Measurements from ENCODE around the gene DAPL1. TPM values are rescaled to one million over a fixed set of nuclear protein-coding genes. Genes with fewer than 3 reads are reported as not detected.

The DAPL1 gene
- total RNA-seq, 1 donor from 2014 or later: 0.57 TPM

- peaks cover 82% of the 10 kb centered on the region for H3K4me1 Mint-ChIP-seq (ENCODE audit: low read depth)
Observed at GRCh38 chr2:158817588-158817987, 22.5 kb downstream of the DAPL1 start.

GRCh38 chr2:158818511-158818910 lies 23.4 kb downstream of the DAPL1 start:
- DNase-seq (ENCODE audit: low spot score): no peak
- Mint-ChIP-seq H3K9me3 (ENCODE audit: low read depth) (no peaks in the 10 kb centered on the region), H3K27ac (ENCODE audit: unreplicated experiment) (peak overlapping the region; percentile 73), H3K4me3 (ENCODE audit: unreplicated experiment) (no peak overlapping the region), H3K4me1 (ENCODE audit: low read depth) (peaks cover 87% of the 10 kb centered on the region), H3K27me3 (ENCODE audit: low read depth) (no peaks in the 10 kb centered on the region), H3K36me3 (ENCODE audit: low read depth) (no peaks in the 10 kb centered on the region)
- no peak for TF ChIP-seq CTCF (IDR thresholded peaks at IDR 0.05)

More at GRCh38 chr2:158817588-158817987, 22.5 kb downstream of the DAPL1 start:
- Mint-ChIP-seq H3K9me3 (ENCODE audit: low read depth) (no peaks in the 10 kb centered on the region), H3K27me3 (ENCODE audit: low read depth) (no peaks in the 10 kb centered on the region), H3K27ac (ENCODE audit: unreplicated experiment) (peak overlapping the region; percentile 92), H3K4me3 (ENCODE audit: unreplicated experiment) (no peak overlapping the region), H3K36me3 (ENCODE audit: low read depth) (no peaks in the 10 kb centered on the region)
- no peak for DNase-seq (ENCODE audit: low spot score)
- TF ChIP-seq CTCF (IDR thresholded peaks at IDR 0.05): no peak

- TF ChIP-seq CTCF (IDR thresholded peaks at IDR 0.05): no peak
- H3K9me3 Mint-ChIP-seq (ENCODE audit: low read depth): no peaks in the 10 kb centered on the region
- no peak for DNase-seq (ENCODE audit: low spot score)
- no peaks in the 10 kb centered on the region for H3K36me3 Mint-ChIP-seq (ENCODE audit: low read depth)
- no peak overlapping the region for H3K4me3 Mint-ChIP-seq (ENCODE audit: unreplicated experiment)
- peak overlapping the region; percentile 77 for H3K27ac Mint-ChIP-seq (ENCODE audit: unreplicated experiment)
- H3K4me1 Mint-ChIP-seq (ENCODE audit: low read depth): peaks cover 76% of the 10 kb centered on the region
- H3K27me3 Mint-ChIP-seq (ENCODE audit: low read depth): no peaks in the 10 kb centered on the region
Observed at GRCh38 chr2:158822193-158822592, 27.1 kb downstream of the DAPL1 start.

- Mint-ChIP-seq H3K36me3 (ENCODE audit: low read depth) (no peaks in the 10 kb centered on the region), H3K27ac (ENCODE audit: unreplicated experiment) (no peak overlapping the region), H3K9me3 (ENCODE audit: low read depth) (no peaks in the 10 kb centered on the region), H3K4me3 (ENCODE audit: unreplicated experiment) (no peak overlapping the region), H3K27me3 (ENCODE audit: low read depth) (no peaks in the 10 kb centered on the region), H3K4me1 (ENCODE audit: low read depth) (peaks cover 70% of the 10 kb centered on the region)
- DNase-seq (ENCODE audit: low spot score): no peak
- no peak for TF ChIP-seq CTCF (IDR thresholded peaks at IDR 0.05)
Observed at GRCh38 chr2:158823486-158824237, 28.5 kb downstream of the DAPL1 start.

- Mint-ChIP-seq H3K27ac (ENCODE audit: unreplicated experiment) (no peak overlapping the region), H3K4me3 (ENCODE audit: unreplicated experiment) (no peak overlapping the region), H3K9me3 (ENCODE audit: low read depth) (no peaks in the 10 kb centered on the region), H3K27me3 (ENCODE audit: low read depth) (no peaks in the 10 kb centered on the region), H3K4me1 (ENCODE audit: low read depth) (peaks cover 72% of the 10 kb centered on the region), H3K36me3 (ENCODE audit: low read depth) (no peaks in the 10 kb centered on the region)
- DNase-seq (ENCODE audit: low spot score): no peak
- TF ChIP-seq CTCF (IDR thresholded peaks at IDR 0.05): no peak
Observed at GRCh38 chr2:158825021-158825420, 29.9 kb downstream of the DAPL1 start.
